GM08714 (cell line): ENCODE results near the gene AKAP12.
"Not testable (repeated sequence)": the region's sequence is repeated elsewhere in the genome, so short reads cannot be mapped to it uniquely, and the experiment has no call there.

ENCODE experiments used
- H3K4me3 ChIP-seq: fragments of 200-500 bp; sonication (Bioruptor generic); 2 replicates; pipeline ENCODE4 v1.5.1; 2014; ENCODE audit warnings: mild to moderate bottlenecking, low read length, inconsistent platforms
- ZNF274 ChIP-seq: IDR thresholded peaks from 2 replicates; pipeline ENCODE4 v1.6.1; 2012; ENCODE audit warnings: mild to moderate bottlenecking, low read depth, low read length

Gene AKAP12

DNA sequence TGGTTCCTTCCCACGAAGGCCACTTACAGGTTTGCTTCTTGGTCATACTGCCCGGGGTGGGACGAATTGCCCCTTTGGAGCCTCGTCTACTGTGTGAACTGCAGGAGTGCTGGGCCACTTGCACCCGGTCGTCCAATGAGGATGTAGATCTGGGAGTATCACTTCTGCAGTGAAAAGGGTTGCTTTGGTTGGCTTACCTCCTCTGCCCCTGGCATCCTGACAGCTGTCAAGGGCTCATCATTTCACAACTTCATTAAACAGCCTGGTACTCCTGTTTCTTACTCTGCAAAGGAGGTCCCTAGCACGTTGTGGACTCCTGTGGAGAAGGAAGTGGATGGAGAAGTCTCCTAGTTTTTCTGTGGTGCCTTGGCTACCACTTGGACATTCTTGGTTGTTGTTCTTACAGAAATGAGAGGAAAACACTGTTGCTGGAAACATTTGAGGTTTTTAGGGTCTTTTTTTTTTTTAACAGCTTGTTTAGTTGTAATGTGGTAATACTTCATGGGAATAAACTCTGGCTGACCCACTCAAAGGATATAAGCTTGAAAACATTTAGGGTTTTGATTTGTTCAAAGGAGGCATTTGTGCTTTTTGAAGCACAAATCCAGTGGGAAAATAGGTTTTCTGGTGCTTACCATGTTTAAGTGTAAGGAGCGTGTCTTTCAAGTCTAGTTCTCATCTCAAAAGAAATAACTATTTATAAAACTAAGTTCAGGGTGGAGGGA lies 60.7 kb downstream of the AKAP12 start:
- no peak for TF ChIP-seq ZNF274
- H3K4me3 ChIP-seq = no peak overlapping the region

DNA sequence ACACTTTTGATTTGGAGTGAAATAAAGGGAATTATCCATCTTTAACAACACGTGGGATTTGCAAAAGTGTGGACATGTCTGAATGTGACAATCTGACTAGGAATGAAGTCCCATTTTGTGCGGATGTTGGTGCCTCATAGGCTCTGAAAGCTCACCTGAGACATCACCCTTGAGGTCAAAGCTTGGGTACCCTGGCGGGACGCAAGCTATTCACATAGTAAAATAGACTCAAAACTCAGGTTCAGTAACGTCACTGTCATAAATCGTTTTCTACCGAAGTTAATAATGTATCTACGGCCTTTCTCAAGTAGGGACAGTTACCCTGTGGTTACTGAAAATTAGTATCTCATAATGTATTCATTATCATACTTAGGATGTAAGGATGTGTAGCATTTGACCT lies 61.8 kb downstream of the AKAP12 start:
- no peak overlapping the region for H3K4me3 ChIP-seq
- no peak for TF ChIP-seq ZNF274

DNA sequence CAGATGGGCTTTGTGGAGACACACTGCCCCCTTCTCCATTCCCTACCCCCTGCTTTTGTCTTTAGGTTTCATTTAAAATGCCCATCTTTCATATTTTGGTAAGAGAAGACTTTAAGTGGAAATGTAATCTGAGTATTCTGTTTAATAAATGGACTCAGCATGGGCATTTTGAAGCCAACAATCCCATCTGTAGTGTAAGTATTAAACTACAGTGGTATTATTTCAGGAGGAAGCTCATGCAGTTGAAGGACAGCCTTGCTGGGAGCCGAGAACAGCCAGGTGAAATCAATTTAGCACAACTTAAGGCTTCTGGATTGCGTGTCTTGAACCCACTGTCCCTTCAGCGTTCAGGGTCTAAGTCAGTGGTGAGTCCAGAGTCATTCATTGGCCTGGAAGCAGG lies 63.5 kb downstream of the AKAP12 start:
- no peak overlapping the region for H3K4me3 ChIP-seq
- no peak for TF ChIP-seq ZNF274

DNA sequence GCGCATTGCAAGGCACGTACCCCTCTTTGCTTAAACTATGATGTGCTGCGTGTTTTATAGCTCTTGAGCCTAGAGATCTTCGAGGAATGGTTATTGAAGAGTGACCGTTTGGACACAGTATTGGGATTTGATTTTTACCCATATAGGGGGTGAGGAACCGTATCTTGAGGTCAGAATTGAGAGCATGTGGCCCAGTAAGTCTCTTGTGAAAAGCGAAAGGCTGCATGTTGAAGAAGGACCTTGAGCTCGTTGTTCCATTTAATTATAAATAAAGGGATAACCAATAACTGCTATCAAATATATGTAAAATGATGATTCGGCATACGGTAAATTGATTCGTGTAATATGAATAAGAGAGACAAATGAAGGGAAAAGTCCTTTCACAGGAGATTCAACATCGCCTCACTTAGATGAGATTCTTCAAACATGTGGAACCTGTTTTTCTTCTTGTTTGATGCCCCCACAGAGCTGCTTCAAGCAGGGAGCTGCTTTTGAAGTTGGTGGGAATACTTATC lies 66.6 kb downstream of the AKAP12 start:
- no peak for TF ChIP-seq ZNF274
- H3K4me3 ChIP-seq = no peak overlapping the region

DNA sequence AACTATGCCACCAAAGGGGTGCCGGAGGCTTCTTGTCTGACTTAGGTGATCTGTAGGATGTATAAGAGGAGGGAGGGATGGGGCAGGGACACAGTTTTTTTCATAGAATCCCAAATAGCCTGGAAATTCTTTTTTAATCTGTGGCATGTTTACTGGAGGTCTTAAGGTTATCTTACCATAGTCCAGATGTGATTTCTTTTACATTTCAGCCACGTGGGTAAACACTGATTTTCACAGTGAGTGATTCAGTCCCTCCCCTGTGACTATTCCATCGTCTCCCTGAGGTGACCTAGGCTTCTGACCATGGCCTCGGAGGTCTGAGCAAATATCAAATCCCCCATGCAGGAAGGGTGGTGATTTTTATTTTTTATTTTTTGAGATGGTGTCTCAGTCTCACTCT lies 67.7 kb downstream of the AKAP12 start:
- H3K4me3 ChIP-seq = no peak overlapping the region
- TF ChIP-seq ZNF274 = no peak

DNA sequence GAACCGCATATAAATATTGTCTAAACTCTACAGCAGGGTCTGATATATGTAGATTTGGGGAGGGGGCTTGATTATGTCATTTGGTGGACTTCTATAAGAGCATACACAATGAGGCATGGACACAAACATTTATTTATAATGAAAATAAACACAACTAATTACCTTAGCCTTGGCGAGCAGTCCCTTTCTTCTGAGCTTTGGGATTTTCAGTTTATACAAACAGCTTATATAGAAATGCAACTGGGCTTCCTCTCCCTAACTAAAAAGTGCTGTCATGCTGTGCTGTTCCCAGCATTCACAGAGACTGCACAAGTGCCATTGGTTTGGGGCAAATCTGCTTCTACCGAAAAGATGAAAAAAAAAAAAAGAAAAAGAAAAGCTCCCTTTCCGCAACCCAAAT lies 69.9 kb downstream of the AKAP12 start:
- no peak overlapping the region for H3K4me3 ChIP-seq
- no peak for TF ChIP-seq ZNF274

DNA sequence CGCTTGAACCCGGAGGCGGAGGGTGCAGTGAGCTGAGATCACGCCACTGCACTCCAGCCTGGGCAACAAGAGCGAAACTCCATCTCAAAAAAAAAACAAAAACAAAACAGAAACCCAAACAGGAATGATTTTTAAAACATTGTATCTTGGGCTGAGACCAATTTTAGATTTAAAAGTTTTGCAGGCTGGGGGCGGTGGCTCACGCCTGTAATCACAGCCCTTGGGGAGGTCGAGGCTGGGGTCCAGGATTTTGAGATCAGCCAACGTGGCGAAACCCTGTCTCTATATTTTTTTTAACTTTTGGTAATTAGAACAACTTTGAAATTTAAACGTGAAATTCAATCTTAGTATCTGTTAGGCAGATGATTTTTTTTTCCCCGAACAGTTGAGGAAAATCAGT lies 70.5 kb downstream of the AKAP12 start:
- no peak for TF ChIP-seq ZNF274
- no peak overlapping the region for H3K4me3 ChIP-seq

DNA sequence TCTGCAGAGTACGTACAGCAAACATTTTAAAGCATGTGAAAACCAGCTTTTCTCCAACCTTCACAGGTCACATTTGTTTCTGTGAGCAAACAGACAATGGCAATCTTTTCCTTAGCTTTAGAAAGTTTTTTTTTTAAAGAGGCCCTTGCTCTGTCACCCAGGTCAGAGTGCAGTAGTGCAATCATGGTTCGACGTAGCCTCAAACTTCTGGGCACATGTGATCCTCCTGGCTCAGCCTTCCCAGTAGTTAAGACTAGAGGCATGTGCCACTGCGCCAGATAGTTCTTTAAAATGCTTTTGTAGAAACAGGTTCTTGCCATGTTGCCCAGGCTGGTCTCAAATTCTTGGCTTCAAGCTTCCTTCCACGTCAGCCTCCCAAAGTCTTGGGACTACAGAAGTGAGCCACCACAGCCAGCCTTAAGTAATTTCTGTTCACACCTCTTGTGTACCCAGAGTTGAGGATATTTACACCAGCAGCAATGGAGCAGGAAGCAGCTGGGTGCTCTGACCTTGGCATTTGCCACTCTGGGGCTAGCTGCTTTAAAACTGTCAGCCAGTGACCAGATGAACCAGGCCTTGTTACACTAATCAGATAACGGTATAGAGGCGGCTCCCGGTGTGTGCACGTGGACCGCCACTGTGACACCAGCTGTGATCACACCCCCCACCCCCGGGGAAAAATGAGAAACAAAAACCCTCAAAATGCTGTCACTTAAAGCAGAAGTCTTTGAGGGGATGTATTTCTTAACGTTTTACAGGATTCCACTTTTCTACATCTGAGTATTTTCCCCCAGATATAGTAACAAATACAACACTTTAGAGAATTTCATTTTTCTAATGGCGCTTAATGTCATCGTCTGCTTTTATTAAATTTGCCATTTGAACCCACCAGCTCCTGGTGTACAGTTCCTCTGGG lies 71.3 kb downstream of the AKAP12 start:
- no peak overlapping the region for H3K4me3 ChIP-seq
- TF ChIP-seq ZNF274 = no peak

DNA sequence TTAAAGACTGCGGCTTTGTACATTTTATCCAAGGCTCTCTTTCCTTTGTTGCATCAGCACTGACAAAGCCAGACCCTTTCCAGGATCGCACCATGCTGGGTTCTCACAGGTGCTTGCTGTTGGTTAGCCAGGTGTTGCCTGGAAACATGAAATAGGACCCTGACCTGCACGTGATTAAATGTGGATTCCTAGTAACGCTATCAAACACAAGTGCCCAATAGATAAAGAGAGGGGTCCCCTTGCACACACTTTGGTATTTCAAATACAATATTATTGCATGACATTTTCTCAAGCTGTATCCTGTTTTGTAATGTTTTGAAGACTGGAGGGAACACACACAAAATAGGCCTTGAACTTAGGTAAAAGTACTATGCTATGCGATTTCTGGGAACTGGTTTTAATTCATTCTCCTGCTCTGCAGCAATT lies 73.3 kb downstream of the AKAP12 start:
- no peak overlapping the region for H3K4me3 ChIP-seq
- no peak for TF ChIP-seq ZNF274

DNA sequence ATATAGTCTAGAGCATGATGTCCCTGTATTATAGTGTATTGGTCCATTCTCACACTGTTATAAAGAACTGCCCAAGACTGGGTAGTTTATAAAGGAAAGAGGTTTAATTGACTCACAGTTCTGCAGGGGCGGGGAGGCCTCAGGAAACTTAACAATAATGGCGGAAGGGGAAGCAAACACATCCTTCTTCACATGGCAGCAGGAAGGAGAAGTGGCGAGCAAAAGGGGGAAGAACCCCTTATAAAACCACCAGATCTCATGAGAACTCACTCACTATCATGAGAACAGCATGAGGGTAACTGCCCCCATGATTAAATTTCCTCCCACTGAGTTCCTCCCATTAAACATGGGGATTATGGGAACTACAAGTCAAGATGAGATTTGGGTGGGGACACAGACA lies 75.9 kb downstream of the AKAP12 start:
- not testable (repeated sequence) for H3K4me3 ChIP-seq

DNA sequence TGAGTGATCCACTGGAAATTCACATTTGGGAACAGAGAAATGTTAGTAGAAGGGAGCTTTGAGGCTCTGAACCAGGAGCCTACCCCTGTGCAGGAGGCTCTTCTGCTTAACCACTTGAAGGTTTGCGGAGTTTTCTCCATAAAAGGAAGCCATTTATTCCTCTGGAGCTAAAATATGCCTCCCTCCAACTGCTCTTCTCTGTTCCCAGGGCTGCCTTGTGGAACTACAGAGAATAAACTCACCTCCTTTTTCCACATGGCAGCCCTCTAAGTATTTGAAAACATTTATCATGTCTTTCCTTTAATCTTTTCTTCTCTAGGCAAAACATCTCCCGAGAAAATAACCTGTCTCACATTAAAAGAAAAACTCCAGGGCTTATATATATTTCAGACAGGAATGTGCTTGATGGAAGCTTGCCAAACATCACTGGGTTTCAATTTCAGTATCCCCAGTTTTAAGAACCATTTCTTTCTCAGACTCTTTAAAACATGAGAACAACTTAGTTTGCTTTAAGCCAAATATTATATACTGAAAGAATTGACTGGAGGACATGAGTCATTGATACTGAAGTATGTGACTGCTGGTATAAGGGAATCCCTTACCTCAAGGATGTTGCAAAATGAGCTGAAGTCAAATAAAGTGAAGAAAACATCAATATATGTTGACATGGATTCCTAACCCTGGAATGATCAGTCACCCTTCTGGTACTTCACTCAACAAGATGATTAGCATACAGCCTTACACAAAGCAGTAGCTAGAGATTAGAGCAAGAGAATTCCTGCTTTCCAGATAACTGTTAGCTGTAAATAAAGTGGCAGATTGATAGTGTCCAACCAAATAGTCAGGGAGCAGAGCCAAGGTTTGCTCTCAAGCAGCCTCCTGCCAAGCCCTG lies 77.6 kb downstream of the AKAP12 start:
- TF ChIP-seq ZNF274 = no peak

DNA sequence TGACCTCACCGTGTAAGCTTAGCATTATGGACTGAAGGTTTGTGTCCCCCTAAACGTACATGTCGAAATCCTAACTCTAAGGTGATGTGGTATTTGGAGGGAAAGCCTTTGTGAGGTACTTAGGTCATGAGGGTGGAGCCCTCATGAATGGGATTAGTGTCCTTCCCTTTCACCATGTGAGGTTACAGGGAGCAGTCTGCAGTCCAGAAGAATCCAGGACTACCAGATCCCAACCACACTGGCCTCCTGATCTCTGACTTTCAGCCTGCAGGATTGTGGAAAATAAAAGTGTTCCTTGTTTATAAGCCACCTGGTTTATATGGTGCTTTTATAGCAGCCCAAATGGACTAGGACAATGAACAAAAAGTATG lies 78.2 kb downstream of the AKAP12 start:
- H3K4me3 ChIP-seq = no peak overlapping the region
- no peak for TF ChIP-seq ZNF274

More for the DNA sequence above, 77.6 kb downstream of the AKAP12 start:
- no peak overlapping the region for H3K4me3 ChIP-seq

DNA sequence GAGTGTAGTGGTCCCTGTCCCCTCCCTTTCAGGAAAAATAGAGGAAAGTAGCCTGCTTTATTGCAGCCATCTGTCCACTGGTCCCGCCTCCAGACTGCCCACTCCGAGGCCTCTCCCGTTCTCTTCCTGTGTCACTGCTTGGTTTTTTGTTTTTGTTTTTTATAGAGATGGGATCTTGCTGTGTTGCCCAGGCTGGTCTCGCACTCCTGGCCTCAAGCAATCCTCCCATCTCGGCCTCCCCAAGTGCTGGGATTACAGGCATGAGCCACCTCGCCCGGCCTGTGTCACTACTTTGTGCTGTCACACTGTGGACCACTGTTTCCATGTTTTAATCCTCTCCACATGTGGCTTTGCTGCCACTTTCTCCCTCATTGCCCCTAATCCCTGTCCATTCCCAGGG lies 80.4 kb downstream of the AKAP12 start:
- H3K4me3 ChIP-seq = no peak overlapping the region
- TF ChIP-seq ZNF274 = no peak

DNA sequence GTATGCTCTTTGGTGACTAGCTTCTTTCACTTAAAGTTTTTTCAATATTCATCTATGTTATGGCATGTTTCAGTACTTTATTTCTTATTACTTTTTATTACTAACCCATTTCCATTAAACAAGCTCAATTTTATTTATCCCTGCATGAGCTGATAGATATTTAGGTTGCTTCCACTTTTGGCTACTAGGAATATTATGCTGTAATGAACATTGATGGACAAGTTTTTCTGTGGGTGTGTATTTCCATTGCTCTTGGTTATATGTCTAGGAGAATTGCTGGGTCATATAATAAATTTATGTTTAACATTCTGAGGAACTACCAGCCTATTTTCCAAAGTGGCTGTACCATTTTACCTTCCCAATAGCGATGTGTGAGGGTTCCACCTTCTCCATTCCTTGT lies 81.7 kb downstream of the AKAP12 start:
- no peak for TF ChIP-seq ZNF274
- no peak overlapping the region for H3K4me3 ChIP-seq
